NCI-H748 (cell line): ENCODE results near the gene G6PC2.
"Not testable (repeated sequence)": the region's sequence is repeated elsewhere in the genome, so short reads cannot be mapped to it uniquely, and the experiment has no call there.

Source experiments
- DNase-seq: peaks from one replicate; lab custom pipeline; 2025; ENCODE audit not compliant: unreplicated experiment; lab: John Stamatoyannopoulos, UW

G6PC2 gene

GRCh38 chr2:168903888-168904287 lies 2.8 kb downstream of the G6PC2 start:
- no peak for DNase-seq

DNA sequence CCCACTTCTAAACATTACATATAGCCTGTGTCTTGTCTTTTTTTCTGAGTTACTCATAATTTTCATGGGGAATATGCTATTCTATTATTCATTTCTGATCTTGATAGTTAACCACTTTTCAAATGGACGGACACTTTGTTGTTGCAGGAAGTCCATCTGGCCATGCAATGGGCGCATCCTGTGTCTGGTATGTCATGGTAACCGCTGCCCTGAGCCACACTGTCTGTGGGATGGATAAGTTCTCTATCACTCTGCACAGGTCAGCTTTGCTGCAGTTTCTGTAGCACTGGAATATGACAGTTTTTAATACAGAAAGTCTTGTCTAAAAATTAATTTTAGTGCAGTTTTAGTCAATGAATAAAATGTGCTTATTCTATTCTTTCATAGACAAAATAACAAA lies 3.3 kb downstream of the G6PC2 start:
- no peak for DNase-seq

- no peak for DNase-seq
These were observed 7.0 kb downstream of the G6PC2 start for GRCh38 chr2:168907940-168908662.

GRCh38 chr2:168910330-168910729 lies 9.2 kb downstream of the G6PC2 start:
- DNase-seq = peak; percentile 61

- DNase-seq = no peak
These were observed 11.4 kb downstream of the G6PC2 start for GRCh38 chr2:168912466-168912865.

DNA sequence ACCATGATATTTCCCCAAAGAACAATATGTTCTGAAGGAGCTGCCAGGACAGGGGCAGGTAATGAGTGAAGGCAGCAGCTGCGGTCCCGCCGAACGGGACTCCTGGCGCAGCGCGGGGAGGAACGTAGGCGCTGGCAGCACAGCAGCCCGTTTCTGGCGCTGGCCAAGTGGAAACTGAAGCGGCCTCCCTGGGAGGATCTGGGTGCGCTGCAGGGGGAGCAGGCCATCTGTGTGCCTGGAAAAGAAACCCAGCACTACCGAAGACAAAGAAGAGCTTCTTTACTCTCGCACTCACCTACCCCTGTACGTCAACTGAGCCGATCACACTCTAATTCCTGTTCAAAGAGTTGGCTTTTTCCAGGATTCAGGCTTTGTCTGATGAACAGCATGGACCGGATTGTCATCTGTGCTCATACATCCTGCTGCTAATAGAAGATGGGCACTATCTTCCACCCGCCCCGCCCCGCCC lies 11.8 kb downstream of the G6PC2 start:
- DNase-seq = peak; percentile 82

GRCh38 chr2:168913495-168913894 lies 12.4 kb downstream of the G6PC2 start:
- DNase-seq = no peak

- peak; percentile 34 for DNase-seq
These were observed 14.6 kb downstream of the G6PC2 start for GRCh38 chr2:168915441-168916330.

- no peak for DNase-seq
These were observed 15.2 kb downstream of the G6PC2 start for GRCh38 chr2:168916331-168916675.

GRCh38 chr2:168920504-168921157 lies 19.5 kb downstream of the G6PC2 start:
- DNase-seq = peak; percentile 53

GRCh38 chr2:168926621-168927386 lies 25.7 kb downstream of the G6PC2 start:
- no peak for DNase-seq

DNA sequence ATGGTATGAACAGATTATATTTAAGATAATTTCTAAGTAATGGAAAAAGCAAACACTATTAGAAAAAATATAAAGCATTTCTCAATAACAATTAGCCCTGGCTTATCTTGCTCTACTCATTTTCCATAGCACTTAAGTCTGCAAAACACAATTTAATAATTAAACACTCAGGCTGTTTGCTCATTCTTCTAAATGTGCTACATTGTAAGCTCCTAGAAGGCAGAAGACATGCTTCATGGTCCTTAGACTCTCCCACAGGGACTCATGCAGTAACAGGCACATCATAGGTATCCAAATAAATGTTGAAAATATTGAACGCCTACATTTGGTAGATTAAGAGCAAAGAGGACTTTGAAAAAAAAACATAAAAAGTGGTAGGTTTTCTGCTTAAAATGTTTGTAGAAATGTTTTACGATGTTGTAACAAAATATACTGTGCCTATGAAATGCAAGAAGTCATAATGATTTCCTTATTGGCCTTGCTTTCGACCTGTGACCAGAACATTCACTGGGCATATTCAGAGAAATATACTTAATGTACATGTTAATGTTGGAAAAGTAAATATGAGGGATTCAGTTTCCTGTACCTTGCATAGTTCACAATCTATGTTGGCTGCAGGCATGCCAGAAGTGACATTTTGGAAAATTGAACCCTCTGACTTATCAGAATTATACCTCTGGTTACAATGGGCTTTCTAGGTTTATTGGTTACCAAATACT lies 27.2 kb downstream of the G6PC2 start:
- no peak for DNase-seq

DNA sequence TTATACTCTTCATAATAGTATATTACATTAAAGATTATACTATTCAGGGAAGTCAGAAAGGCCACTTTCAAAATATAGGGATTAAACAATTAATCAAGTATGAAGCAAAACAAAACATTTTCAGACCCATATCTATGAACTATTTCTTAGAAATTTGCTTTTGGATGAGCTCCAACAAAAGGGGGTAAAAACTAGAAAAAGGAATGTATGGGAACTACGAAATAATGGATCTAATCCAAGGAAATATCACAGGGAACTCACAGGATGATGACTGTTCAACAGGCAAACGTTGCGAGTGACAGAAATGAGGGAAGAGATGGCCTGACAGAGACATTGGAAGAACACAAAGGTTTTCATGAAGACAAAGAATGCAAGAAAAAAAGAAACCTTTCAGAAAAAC lies 27.9 kb downstream of the G6PC2 start:
- DNase-seq = no peak

- DNase-seq = no peak
These were observed 29.2 kb downstream of the G6PC2 start for GRCh38 chr2:168930242-168930641.

GRCh38 chr2:168932174-168932573 lies 31.1 kb downstream of the G6PC2 start:
- DNase-seq = not testable (repeated sequence)

GRCh38 chr2:168934826-168935225 lies 33.7 kb downstream of the G6PC2 start:
- DNase-seq = no peak

GRCh38 chr2:168935810-168936581 lies 34.9 kb downstream of the G6PC2 start:
- no peak for DNase-seq

- no peak for DNase-seq
These were observed 38.0 kb downstream of the G6PC2 start for GRCh38 chr2:168939061-168939460.

GRCh38 chr2:168939918-168940317 lies 38.8 kb downstream of the G6PC2 start:
- no peak for DNase-seq

- no peak for DNase-seq
These were observed 40.2 kb downstream of the G6PC2 start for GRCh38 chr2:168941297-168941696.
